ENCODE results near the gene POU3F1. TPM values are rescaled to one million over a fixed set of nuclear protein-coding genes. Genes with fewer than 3 reads are reported as not detected.
A peak's percentile ranks its signal among the peaks of the same experiment; 100 is the strongest.

The POU3F1 gene
- total RNA-seq, 1 experiment from 2014 or later, result 5.8 TPM

- TF ChIP-seq CTCF (conservative IDR thresholded peaks at IDR 0.05), result no peak
- peak overlapping the region; percentile 43 to 98 (median 94); a peak in 6 of 7 replicates for H3K27ac Mint-ChIP-seq
Measured at GRCh38 chr1:37998913-37999429, 47.6 kb downstream of the POU3F1 start.

More at GRCh38 chr1:37998913-37999429, 47.6 kb downstream of the POU3F1 start:
- no peak overlapping the region for H2AK5ac ChIP-seq (ENCODE audit: insufficient read length, low read length)
- no peak overlapping the region for H3K4ac ChIP-seq (ENCODE audit: low read depth, low read length)
- DNase-seq, result no peak
- no peak overlapping the region for H3K9ac ChIP-seq (ENCODE audit: extremely low read depth, insufficient read length, low read length)
- no CpG with 5 or more reads among the region's 16 CpGs for WGBS (ENCODE audit: extremely low coverage, insufficient read length, low lambda C conversion rate)
- H4K8ac ChIP-seq (replicated peaks; ENCODE audit: insufficient read length, low read depth, low read length), result no peak overlapping the region
- Mint-ChIP-seq H3K4me1 (peaks cover 47 to 56% of the 10 kb centered on the region in 2 experiments), H3K4me3 (no peak overlapping the region), H3K9me3 (no peaks in the 10 kb centered on the region), H3K27me3 (ENCODE audit: low read depth) (no peaks in the 10 kb centered on the region), H3K36me3 (ENCODE audit: insufficient read depth in 1 of 3, low read depth in 3 of 3) (peaks cover 17 to 37% (median 32%) of the 10 kb centered on the region in 3 experiments)
- no peak overlapping the region for H2BK12ac ChIP-seq (ENCODE audit: insufficient read length, low read depth, low read length)
- H3K56ac ChIP-seq (ENCODE audit: insufficient read length, low read depth, low read length), result no peak overlapping the region
- no peaks in the 10 kb centered on the region for H3K27me3 ChIP-seq (ENCODE audit: insufficient read depth, low read length)
- no peak overlapping the region for H3K23ac ChIP-seq (ENCODE audit: insufficient read length, low read depth, low read length)
- no peak overlapping the region for H2BK5ac ChIP-seq (ENCODE audit: insufficient read length, low read length)
- H3K79me1 ChIP-seq (ENCODE audit: insufficient read depth, low read depth, low read length, poor library complexity, severe bottlenecking), result no peaks in the 10 kb centered on the region
- H3K4me1 ChIP-seq (ENCODE audit: insufficient read depth, low read length), result peaks cover 31% of the 10 kb centered on the region
- H3K79me2 ChIP-seq (ENCODE audit: insufficient read depth, low read length), result peaks cover 5% of the 10 kb centered on the region; the same call in 1 of the 2 replicates
- H3K14ac ChIP-seq (ENCODE audit: insufficient read depth, low read length), result no peak overlapping the region; the same call in 1 of the 2 replicates
- H3K23me2 ChIP-seq (ENCODE audit: insufficient read length, low read depth, low read length, poor library complexity, severe bottlenecking), result peaks cover 13% of the 10 kb centered on the region
- H2BK120ac ChIP-seq (ENCODE audit: low read depth, low read length, poor library complexity, severe bottlenecking), result no peak overlapping the region
- no peak overlapping the region for H2BK20ac ChIP-seq (ENCODE audit: low read depth, low read length, poor library complexity, severe bottlenecking)
- no peak overlapping the region for H3T11ph ChIP-seq (ENCODE audit: low read length)
- H3K18ac ChIP-seq (ENCODE audit: insufficient read length, low read depth, low read length), result peak overlapping the region; percentile 18
- H4K20me1 ChIP-seq (ENCODE audit: control insufficient read depth, insufficient read depth, insufficient read length), result no peaks in the 10 kb centered on the region
- H3K4me2 ChIP-seq (ENCODE audit: insufficient read depth, insufficient read length, low read length), result no peak overlapping the region
- H2BK15ac ChIP-seq (ENCODE audit: low read depth, low read length), result no peak overlapping the region
- peak overlapping the region; percentile 60 for H3K27ac ChIP-seq (ENCODE audit: insufficient read length, low read depth, low read length)
- no peak overlapping the region for H4K91ac ChIP-seq (ENCODE audit: insufficient read length, low read depth, low read length)
- H2AFZ ChIP-seq (ENCODE audit: low read length), result no peak overlapping the region
- no peaks in the 10 kb centered on the region for H3K9me3 ChIP-seq (ENCODE audit: control insufficient read depth, low read depth, low read length)
- H4K5ac ChIP-seq (ENCODE audit: insufficient read length, low read depth, low read length), result no peak overlapping the region

Measured in H9 (cell line).